ENCODE data around the gene PPP1R12C. TPM values are rescaled to one million over a fixed set of nuclear protein-coding genes. Genes with fewer than 3 reads are reported as not detected.
"Not testable (repeated sequence)": the region's sequence is repeated elsewhere in the genome, so short reads cannot be mapped to it uniquely, and the experiment has no call there.

The PPP1R12C gene
- total and polyA plus RNA-seq, 2 experiments from 2014 or later: 69.7 to 74.5 TPM

- WGBS (ENCODE audit: low lambda C conversion rate, missing lambda C conversion rate): 4% methylated on average over 42 of the region's 52 CpGs
- H2AFZ ChIP-seq: peak overlapping the region; percentile 52
- TF ChIP-seq CTCF (IDR thresholded peaks at IDR 0.05; ENCODE audit: poor library complexity) (no peak), EZH2 (IDR thresholded peaks at IDR 0.05; ENCODE audit: borderline replicate concordance) (no peak), EZH2phosphoT487 (IDR thresholded peaks at IDR 0.05; ENCODE audit: low read depth, severe bottlenecking, unreplicated experiment) (no peak)
Observed at GRCh38 chr19:55156202-55157063, 39.0 kb upstream of the PPP1R12C start.

GRCh38 chr19:55155784-55156183 lies 38.3 kb upstream of the PPP1R12C start:
- DNase-seq (ENCODE audit: low spot score): not testable (repeated sequence)

More at GRCh38 chr19:55156202-55157063, 39.0 kb upstream of the PPP1R12C start:
- Histone ChIP-seq H3K36me3 (replicated peaks; ENCODE audit: insufficient read depth, low read depth) (no peaks in the 10 kb centered on the region), H3K4me2 (peak overlapping the region; percentile 77), H3K4me1 (ENCODE audit: insufficient read depth) (no peaks in the 10 kb centered on the region), H3K27me3 (peaks cover 30% of the 10 kb centered on the region), H3K9me2 (replicated peaks; ENCODE audit: insufficient read depth) (no peaks in the 10 kb centered on the region), H4K20me1 (ENCODE audit: insufficient read depth, poor library complexity, severe bottlenecking) (no peaks in the 10 kb centered on the region), H3K79me2 (no peaks in the 10 kb centered on the region), H3K27ac (no peak overlapping the region), H3K4me3 (no peak overlapping the region), H3K9me3 (ENCODE audit: low read depth) (no peaks in the 10 kb centered on the region)
- peak; percentile 83 for DNase-seq (ENCODE audit: low spot score)

GRCh38 chr19:55153652-55154264 lies 36.3 kb upstream of the PPP1R12C start:
- Histone ChIP-seq H3K27ac (no peak overlapping the region), H3K4me3 (no peak overlapping the region), H3K4me2 (no peak overlapping the region), H3K9me2 (replicated peaks; ENCODE audit: insufficient read depth) (no peaks in the 10 kb centered on the region), H3K79me2 (no peaks in the 10 kb centered on the region), H2AFZ (no peak overlapping the region), H3K36me3 (replicated peaks; ENCODE audit: insufficient read depth, low read depth) (no peaks in the 10 kb centered on the region), H3K9me3 (ENCODE audit: low read depth) (no peaks in the 10 kb centered on the region), H3K4me1 (ENCODE audit: insufficient read depth) (no peaks in the 10 kb centered on the region), H3K27me3 (peaks cover 39% of the 10 kb centered on the region), H4K20me1 (ENCODE audit: insufficient read depth, poor library complexity, severe bottlenecking) (no peaks in the 10 kb centered on the region)
- no peak for DNase-seq (ENCODE audit: low spot score)
- no peak for TF ChIP-seq EZH2phosphoT487 (IDR thresholded peaks at IDR 0.05; ENCODE audit: low read depth, severe bottlenecking, unreplicated experiment)
- TF ChIP-seq CTCF (IDR thresholded peaks at IDR 0.05; ENCODE audit: poor library complexity): no peak
- no peak for TF ChIP-seq EZH2 (IDR thresholded peaks at IDR 0.05; ENCODE audit: borderline replicate concordance)
- WGBS (ENCODE audit: low lambda C conversion rate, missing lambda C conversion rate): 89% methylated on average over 12 of the region's 12 CpGs

More at GRCh38 chr19:55155784-55156183, 38.3 kb upstream of the PPP1R12C start:
- H3K79me2 ChIP-seq; H3K4me1 ChIP-seq (ENCODE audit: insufficient read depth); H4K20me1 ChIP-seq (ENCODE audit: insufficient read depth, poor library complexity, severe bottlenecking); H3K9me2 ChIP-seq (replicated peaks; ENCODE audit: insufficient read depth); H3K36me3 ChIP-seq (replicated peaks; ENCODE audit: insufficient read depth, low read depth); H3K9me3 ChIP-seq (ENCODE audit: low read depth); H3K4me3 ChIP-seq; H3K27ac ChIP-seq: not testable (repeated sequence)
- WGBS (ENCODE audit: low lambda C conversion rate, missing lambda C conversion rate): 6% methylated on average over 5 of the region's 5 CpGs
- peak overlapping the region; percentile 77 for H3K4me2 ChIP-seq
- H2AFZ ChIP-seq: peak overlapping the region; percentile 52
- peaks cover 24% of the 10 kb centered on the region for H3K27me3 ChIP-seq

GRCh38 chr19:55152017-55152416 lies 34.6 kb upstream of the PPP1R12C start:
- Histone ChIP-seq H2AFZ (no peak overlapping the region), H3K9me2 (replicated peaks; ENCODE audit: insufficient read depth) (no peaks in the 10 kb centered on the region), H3K4me3 (no peak overlapping the region), H3K9me3 (ENCODE audit: low read depth) (no peaks in the 10 kb centered on the region), H3K4me1 (ENCODE audit: insufficient read depth) (no peaks in the 10 kb centered on the region), H3K27me3 (peaks cover 40% of the 10 kb centered on the region), H3K4me2 (no peak overlapping the region), H4K20me1 (ENCODE audit: insufficient read depth, poor library complexity, severe bottlenecking) (no peaks in the 10 kb centered on the region), H3K79me2 (no peaks in the 10 kb centered on the region), H3K36me3 (replicated peaks; ENCODE audit: insufficient read depth, low read depth) (no peaks in the 10 kb centered on the region), H3K27ac (no peak overlapping the region)
- DNase-seq (ENCODE audit: low spot score): no peak
- TF ChIP-seq EZH2 (IDR thresholded peaks at IDR 0.05; ENCODE audit: borderline replicate concordance): no peak

Measured in hepatocyte (in vitro differentiated cells).